Epithelial cell of prostate (primary cell): ENCODE data around the gene HEPN1.
A peak's percentile ranks its signal among the peaks of the same experiment; 100 is the strongest.

Source experiments
- DNase-seq: peaks from one replicate; pipeline ENCODE4 v3.0.0-alpha.2; 2011; ENCODE audit warnings: low read depth, low spot score
- H3K27ac ChIP-seq: fragments of 450-650 bp; 2 replicates; pipeline ENCODE4 v1.5.1; 2017; ENCODE audit warnings: mild to moderate bottlenecking

HEPN1 gene

DNA sequence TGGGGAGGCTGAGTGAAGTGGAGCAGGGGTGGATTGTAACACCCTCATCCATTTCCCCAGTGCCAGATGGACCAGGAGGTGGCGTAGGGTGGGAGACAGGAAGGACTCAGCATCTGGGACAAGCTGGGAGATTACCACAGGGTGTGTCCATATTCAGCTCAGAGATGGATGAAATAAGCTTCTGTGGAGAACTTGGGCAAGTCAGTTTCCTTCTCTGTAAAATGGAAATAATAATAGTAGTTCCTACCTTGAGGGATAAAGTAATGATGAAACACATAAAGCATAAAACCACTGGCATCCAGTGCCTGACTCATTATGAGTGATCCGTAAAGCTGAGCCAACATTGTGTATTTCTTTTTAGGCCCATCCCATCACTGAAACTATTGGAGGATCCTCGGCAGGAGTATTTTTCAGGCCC lies 20.8 kb upstream of the HEPN1 start:
- DNase-seq = peak; percentile 66
- peak overlapping the region; percentile 98 for H3K27ac ChIP-seq

DNA sequence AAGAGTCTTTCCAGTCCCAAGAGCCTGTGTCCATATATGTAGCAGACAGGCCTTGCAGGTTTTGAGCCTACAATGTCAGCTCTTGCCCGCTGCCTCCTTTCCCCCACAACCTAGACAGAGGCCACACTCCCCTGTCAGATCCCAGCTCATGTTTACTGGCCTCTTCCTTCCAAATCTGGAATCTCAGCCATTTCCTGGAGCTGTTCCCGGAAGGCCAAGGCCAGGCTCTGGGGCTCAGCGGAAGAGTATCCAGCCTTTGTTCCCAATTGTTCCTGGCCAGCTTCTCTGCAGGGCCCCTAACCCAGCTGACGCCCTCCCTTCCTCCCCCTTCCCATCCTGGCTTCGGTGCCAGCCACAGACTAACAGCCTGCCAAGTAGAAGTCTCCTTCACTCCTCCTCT lies 20.3 kb upstream of the HEPN1 start:
- H3K27ac ChIP-seq = peak overlapping the region; percentile 98

DNA sequence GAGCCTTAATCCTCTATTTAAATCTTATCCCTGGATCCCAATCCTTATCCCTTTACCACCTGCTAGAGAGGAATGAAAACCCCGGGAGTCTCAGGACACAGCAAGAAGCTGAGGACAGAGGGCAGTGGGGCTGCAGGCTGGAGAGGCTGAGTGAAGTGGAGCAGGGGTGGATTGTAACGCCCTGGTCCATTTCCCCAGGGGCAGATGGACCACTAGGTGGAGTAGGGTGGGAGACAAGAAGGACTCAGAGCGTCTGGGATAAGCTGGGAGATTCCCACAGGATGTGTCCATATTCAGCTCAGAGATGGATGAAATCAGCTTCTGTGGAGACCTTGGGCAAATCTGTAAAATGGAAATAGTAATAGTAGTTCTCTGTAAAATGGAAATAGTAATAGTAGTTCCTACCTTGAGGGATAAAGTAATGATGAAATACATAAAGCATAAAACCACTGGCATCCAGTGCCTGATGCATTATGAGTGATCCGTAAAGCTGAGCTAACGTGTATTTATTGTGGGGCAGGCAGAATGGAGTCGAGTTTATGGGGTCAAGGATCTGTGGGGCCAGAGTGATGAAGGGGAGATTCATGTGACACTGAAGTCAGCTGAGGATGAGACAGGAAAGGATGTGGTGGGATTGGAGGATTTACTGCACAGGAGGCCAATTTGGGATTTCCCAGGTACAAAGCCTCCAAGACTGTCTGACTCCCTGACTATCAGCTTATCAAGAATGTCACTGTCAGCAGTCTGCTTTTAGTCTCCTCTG lies 19.5 kb upstream of the HEPN1 start:
- peak overlapping the region; percentile 98 for H3K27ac ChIP-seq

More for the DNA sequence above, 20.3 kb upstream of the HEPN1 start:
- DNase-seq = no peak

DNA sequence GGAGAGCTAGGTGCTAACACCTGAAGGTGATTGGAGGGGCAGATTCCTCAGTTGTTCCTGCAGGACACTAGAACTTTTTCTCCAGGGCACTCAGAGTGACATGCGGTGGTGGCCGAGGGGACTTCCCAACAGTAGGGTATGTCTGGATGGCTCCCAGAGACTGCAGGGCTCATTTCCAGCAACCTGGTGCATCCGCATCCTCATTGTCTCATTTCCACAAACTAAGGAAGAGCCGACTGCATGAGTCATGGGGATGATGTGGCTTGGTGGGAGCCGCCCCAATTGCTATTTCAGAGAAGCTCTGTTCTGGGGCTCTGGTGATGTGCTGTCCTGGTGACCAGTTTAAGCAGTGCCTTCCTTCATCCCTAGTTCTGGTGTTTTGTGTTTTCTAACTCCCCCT lies 18.6 kb upstream of the HEPN1 start:
- DNase-seq = peak; percentile 43
- peak overlapping the region; percentile 98 for H3K27ac ChIP-seq

More for the DNA sequence above, 19.5 kb upstream of the HEPN1 start:
- DNase-seq = no peak

DNA sequence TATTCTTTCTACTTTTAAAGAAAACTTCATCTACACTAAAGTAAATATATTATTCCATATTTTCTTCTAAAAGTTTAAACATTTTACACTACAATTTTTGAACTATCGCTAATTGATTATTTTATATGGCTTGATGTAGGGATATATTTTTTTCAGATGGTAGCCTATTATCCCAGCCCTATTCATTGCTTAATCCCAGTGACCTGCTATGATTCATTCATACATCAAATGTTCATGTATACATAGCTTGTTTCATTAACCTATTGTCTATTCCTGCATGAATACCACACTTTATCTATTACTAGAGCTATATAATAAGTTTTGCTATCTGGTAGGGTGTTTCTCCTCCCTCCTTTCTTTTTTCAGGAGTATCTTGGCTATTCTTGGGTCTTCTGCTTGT lies 16.4 kb upstream of the HEPN1 start:
- H3K27ac ChIP-seq = no peak overlapping the region
- DNase-seq = no peak

DNA sequence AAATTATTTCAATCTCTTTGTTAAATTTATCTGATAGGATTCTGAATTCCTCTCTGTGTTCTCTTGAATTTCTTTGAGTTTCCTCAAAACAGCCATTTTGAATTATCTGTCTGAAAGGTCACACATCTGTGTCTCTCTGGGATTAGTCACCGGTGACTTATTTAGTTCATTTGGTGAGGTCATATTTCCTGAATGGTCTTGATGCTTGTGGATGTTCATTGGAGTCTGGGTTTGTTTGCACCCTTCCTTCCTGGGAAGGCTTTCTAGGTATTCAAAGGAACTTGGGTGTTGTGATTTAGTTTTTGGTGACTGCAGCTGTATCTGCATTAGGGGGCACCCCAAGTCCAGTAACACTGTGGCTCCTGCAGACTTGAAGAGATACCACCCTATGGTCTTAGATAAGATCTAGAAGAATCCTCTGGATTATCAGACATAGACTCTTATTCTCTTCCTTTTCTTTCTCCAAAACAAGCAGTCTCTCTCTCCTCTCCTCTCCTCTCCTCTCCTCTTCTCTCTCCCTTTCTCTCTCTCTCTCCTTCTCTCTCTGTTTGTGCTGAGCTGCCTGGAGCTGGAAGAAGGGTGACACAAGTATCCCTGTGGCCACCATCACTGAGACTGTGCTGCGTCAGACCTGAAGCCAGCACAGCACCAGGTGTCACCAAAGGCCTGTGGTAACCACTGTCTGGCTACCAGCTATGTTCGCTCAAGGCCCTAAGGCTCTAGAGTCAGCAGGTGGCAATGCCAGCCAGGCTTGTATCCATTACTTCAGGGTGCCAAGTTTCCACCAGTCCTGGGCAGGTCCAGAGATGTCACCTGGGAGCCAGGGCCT lies 3.3 kb upstream of the HEPN1 start:
- no peak overlapping the region for H3K27ac ChIP-seq
- DNase-seq = no peak

DNA sequence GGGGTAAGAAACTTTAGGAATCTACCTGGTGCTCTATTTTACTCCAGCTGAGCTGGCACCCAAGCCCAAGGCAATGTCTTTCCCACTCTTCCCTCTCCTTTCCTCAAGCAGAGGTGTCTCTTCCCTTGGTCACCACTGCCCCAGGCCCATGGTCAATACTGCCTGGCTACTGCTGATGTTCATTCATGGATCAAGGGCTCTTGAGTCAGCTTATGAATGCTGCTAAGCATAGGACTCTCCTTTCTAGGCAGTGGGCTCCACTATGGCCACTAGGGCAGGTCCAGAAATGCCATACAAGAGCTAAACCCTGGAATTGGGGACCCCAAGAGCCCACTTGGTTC lies 2.7 kb upstream of the HEPN1 start:
- H3K27ac ChIP-seq = no peak overlapping the region
- no peak for DNase-seq

DNA sequence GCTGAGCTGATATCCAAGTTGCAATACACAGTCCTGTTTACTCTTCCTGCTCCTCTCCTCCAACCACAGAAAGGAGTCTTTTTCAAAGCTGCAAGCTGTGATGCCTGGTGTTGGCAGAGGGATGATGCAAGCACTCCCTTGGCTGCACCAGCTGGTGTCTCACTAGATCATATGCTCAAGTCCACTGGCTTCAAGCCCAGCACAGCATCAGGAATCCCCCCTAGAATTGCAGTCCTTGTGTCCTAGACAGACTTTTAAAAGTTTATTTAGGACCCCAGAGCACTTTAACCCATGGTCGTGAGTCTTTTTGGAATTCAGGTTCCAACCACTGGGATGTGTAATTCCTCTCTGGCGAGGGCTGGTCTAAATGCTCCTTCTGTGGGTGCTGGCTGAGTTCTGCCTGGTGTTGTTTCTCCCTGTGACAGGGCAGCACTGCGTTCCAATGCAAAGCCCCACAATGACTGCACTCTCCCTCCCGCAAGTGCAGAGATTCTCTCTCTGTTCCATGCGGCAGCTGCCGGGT lies 1.9 kb upstream of the HEPN1 start:
- no peak overlapping the region for H3K27ac ChIP-seq
- no peak for DNase-seq

DNA sequence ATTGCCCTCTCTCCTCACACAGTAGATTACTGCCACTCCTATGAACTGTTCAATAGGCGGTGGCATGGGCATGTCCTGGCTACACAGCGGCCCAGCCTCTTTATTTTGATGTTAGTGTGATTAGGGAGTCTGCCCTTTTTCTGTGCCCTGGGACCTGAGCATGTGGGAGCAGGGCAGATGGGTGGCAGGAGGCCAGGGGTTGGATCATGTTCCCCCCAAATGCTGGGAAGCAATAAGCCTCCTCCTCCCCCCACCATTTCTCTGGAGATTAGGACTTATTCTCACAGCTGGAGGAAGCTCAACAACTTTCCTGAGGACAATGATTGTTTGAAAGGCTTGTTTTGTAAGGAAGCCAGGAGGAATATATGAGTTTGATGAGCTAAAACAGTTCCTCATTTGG lies 848 bp downstream of the HEPN1 start:
- no peak for DNase-seq
- H3K27ac ChIP-seq = no peak overlapping the region

DNA sequence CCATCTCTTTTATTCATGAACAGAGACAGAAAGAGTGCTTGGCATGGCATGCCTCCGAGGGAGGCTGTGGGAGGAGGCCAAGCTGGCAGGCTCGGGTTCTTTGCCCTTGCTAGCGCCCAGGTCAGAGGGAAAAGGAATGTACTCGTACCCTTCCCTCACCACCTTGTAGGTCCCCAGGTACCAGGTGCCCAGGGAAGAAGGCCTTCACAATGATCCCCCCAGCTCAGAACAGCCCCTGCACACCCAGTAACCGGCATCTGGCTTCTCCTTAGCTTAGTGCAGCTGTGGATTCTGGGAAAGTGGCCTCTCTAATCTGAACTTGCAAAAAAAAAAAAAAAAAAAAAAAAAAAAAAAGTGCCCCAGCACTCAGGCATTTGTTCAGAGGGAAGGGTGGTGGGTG lies 1.3 kb downstream of the HEPN1 start:
- H3K27ac ChIP-seq = no peak overlapping the region

DNA sequence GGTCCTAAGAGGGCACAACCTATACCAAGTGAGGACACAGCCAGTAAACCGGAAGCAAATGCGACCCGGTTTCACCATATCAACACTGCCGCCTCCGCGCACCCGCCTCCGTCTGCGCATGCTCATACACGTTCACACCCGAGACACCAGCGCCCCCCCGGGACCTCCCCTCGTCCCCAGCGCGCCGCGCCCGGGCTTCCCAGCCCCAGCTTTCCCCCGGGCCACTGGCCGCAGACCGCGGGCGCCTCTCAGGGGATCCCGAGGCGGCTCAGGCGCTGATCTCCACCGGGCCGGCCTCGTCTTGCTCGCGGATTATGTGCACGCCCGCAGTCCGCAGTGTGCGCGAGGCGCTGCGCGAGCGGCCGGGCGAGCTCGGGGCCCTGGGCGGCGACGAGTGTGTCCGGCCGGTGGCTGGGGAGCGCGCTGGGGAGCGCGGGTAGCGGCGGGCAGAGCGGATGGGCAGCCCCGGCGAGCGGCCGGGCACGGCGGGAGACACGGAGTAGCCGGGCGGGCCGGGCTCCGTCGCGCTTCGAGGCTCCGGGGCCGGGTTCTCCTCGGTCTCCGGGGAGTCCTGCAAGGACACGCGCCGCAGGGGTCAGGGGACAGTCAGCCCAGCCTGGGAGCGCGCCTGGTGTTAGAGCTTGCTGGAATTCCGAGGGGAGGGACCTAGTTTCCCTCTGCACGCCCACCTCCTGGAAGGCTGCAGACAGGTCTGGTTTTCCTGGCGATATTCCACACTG lies 2.0 kb downstream of the HEPN1 start:
- no peak overlapping the region for H3K27ac ChIP-seq
- no peak for DNase-seq

More for the DNA sequence above, 1.3 kb downstream of the HEPN1 start:
- DNase-seq = no peak

DNA sequence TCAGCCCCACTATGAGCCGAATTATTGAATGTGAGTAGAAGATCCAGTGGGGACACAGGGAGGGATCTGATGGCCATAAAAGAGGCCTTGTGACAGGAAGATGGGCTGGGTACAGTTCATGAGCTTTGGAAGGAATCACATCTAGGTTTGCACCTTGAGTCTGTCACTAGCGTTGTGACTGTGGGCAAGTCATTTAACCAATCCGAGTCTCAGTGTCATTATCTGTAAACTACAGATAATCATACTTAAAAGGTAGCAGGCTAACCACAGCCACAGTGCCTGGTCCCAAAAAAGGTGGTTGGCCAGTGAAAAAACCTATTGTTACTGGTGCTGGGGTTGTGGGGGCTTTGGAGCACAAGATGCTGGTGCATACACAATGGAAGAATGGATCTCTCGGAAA lies 3.8 kb downstream of the HEPN1 start:
- no peak for DNase-seq

DNA sequence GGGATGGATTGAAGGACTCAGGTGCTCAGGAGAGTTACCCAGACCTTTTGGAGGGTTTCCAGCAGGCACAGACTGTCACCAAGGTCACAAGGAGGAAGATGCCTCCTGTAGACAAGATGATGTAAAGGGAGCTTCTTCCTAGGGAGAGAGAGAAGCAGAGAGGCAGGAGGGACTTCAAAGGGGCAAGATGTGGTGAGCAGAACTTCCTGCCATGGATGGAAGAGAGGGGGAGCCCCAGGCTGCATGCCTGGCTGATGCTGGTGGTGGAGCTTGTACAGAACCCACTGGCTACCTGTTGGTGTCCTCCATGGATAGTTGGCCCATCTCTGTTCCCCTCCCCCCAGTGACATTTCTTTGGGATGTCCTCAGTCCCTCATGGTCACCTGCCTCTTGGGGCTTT lies 4.2 kb downstream of the HEPN1 start:
- no peak for DNase-seq
- H3K27ac ChIP-seq = no peak overlapping the region

More for the DNA sequence above, 3.8 kb downstream of the HEPN1 start:
- H3K27ac ChIP-seq = no peak overlapping the region

DNA sequence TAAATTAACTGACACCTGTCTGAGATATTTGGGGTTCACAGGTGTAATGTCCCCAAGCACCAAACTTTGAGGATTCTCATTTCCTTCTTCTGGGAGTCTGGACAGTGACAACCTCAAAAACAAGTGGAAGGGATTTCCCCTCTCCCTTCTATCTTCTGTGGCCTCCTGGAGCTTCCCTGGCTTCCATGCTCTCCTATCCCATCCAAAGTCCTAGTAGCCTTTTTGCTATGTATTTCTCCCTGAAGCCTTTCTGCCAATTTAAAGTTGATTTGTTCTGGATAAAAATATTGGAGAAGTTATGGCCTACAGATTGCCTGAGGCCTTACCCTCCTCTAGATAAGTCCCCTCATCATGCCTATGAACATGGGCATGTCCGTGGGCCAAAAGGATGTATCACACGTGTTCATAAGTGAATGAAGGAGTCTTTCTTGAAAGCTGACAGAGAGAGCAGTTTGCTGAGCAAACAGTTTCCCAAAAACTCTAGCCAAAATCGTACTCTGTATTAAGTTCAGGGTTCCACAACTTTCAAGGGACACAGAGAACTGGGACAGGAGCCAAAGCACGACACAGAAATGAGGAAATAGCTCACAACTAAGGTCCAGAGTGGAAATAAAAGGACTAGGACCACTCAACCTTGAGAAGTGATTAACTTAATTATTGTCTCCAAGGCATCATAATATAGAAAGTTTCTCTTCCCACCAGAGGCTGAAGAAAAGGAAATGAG lies 10.1 kb downstream of the HEPN1 start:
- no peak overlapping the region for H3K27ac ChIP-seq
- DNase-seq = no peak

DNA sequence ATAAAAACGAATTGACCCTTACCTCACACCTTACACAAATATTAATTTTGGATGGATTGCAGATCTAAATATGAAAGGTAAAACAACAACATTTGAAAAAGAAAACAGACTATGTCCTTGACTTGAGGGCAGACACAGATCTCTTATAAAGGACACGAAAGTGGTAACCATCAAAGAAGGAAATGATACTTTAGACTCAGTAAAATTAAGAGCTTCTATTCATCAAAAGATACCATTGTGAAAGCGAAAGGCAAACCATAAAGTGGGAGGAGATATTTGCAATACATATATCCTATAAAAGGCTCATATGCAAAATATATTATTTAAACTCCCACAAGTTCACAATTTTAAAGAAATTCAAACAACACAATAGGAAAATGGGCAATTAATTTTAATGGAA lies 11.7 kb downstream of the HEPN1 start:
- DNase-seq = no peak

DNA sequence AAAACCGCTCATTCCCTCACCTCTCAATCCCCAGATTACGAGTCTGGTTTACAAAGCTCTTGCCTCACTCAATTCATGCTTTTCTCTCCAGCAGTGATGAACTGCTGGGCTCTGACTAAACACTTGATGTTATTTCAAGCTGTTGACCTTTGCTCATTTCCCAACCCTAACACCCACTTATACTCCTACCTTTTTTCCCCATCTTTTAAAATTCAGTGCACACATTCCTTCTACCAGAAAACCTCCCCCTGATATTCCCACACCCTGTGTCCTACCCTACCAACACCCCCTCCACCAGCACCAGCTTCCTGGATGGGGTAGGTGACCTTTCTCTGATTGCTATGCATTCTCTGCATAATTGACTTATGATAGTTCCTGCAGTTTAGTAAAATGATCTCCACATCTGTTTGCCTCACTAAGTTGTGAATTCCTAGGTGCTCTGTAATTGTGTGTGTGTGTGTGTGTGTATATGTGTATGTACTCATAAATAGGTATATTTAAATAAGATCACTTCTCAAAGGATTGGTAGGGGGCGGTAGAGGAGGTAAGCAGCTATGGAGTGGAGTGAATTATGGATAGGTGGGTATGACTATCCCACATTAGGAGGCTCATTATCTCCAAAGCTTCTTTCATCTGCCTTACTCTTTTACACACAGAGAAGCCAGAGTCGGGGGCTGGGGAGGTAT lies 16.0 kb downstream of the HEPN1 start:
- H3K27ac ChIP-seq = no peak overlapping the region
- no peak for DNase-seq

More for the DNA sequence above, 11.7 kb downstream of the HEPN1 start:
- no peak overlapping the region for H3K27ac ChIP-seq

DNA sequence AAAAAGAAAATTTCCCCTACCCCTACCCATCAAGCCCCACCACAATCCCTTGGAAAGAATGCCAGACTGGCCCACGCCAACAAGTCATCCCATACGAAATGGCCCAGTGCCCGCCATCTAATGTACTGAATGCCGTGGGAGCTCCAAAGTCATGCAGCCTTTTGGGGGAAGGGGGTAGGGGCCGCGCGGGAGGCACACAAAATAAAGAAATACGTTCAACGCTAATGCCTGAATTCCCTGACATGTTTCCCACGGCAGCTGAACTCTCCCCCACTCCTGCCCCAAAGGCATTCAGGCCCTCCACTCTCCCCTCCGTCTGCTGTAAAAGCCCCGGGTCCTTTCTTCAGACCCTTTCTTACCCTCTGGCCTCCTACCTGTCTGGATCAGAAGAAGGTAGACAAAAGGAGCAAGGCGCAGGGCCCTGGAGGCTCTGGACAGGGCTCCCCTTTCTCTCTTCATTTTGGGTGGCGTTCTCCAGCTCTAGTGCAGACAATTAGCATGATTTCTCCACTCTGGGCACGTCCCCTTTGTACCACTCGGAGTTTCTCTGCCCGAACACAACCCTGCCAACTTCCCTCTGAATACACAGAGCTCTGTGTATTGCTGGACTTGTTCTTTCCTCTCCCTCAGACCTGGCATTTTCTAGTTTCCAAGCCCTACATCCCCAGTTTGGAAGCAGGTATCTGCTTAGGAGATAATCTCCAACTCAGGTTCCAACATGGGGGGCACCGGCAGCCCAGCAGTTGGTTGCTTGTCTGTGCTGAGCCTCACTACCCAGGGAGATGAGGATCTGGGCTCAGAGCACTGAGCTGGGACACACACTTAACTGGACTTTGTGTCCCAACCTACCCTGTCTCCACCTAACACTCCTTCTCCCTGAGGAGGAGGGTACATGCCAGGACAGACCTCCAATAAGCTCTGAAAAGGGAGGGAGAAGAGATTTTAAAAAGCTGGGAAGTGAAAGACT lies 16.8 kb downstream of the HEPN1 start, which contains the start of gene HEPACAM:
Gene HEPACAM (minus strand): TSS at position 500 of the 967 bp plus-strand sequence. CDS start 41 bp downstream, at position 459.
- no peak for DNase-seq
- no peak within 1 kb of the TSS for H3K27ac ChIP-seq

DNA sequence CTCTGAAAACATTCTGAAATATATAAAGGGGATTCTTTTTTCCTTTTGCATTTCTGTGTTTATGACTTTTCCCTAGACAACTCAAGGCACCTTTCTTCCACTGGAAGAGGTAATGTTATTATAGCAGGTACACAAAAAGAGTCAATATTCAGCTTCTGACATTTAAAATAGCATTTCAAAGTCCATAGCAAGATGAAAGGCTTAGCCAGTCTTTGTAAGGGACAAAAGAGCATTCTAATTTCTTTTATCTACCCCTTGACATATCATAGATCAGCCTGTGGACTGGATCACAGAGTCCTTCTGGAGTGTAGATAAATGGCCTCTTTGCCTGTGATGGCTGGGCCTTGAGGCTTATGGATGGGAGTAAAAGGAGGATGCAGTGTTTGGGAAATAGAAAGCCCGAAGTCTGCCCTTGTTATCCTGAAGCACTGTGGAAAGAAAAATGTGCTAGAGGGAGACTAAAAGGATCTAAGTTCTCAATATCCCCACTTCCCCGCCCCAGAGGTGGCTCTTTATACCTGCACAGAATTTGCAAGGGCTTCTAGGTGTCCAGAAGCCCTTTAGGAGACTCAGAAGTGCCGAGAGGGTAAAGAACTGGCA lies 18.4 kb downstream of the HEPN1 start:
- DNase-seq = no peak
- no peak overlapping the region for H3K27ac ChIP-seq
